Activated naive CD4-positive, alpha-beta T cell treated with anti-CD3 and anti-CD28 coated beads, Interleukin-2, amount 50 U/mL, for 72 hours (primary cell): ENCODE data around the gene BST2. TPM values are rescaled to one million over a fixed set of nuclear protein-coding genes. Genes with fewer than 3 reads are reported as not detected.

ENCODE experiments used
- ATAC-seq, 2 donors: fragments of 150-1000 bp; cut with Tn5 transposase; 2 replicates each; pipeline ENCODE4 v1.10.0; 2021; ENCODE audit warnings: mild to moderate bottlenecking in 2 of 2, moderate library complexity in 2 of 2
- DNase-seq, 2 donors: peaks; one replicate each; pipeline ENCODE4 v3.0.0; 2021 to 2022; ENCODE audit warnings: low spot score in 2 of 2
- H3K27ac Mint-ChIP-seq, 2 donors: one replicate each; pipeline ENCODE4 v1.8.0; 2022; ENCODE audit warnings: mild to moderate bottlenecking in 2 of 2, mixed read lengths in 2 of 2
- H3K36me3 Mint-ChIP-seq, 2 donors: one replicate each; pipeline ENCODE4 v1.8.0; 2022; ENCODE audit warnings: mixed read lengths in 2 of 2
- H3K9me3 Mint-ChIP-seq, 2 donors: one replicate each; pipeline ENCODE4 v1.8.0; 2022; ENCODE audit warnings: mixed read lengths in 2 of 2
- total RNA-seq, 2 donors: library from RNA; stranded (reverse); gene quantifications; one replicate each; pipeline ENCODE4 v1.2.3, GENCODE V29; 2022

BST2 gene
- 100 to 1,000 TPM in 1 of 2 donors, 10 to 100 TPM in 1; 77.4 to 126 TPM for total RNA-seq

- Mint-ChIP-seq H3K27ac (peak within 1 kb of the TSS; percentile 97), H3K36me3 (peaks cover 16 to 36% of the 10 kb centered on the region in 2 donors), H3K9me3 (no peaks in the 10 kb centered on the region)
Observed at GRCh38 chr19:17405250-17406045, at the start of gene BST2. Gene BST2 (minus strand): TSS chr19:17405630. CDS start chr19:17405575, 55 bp downstream.

DNA sequence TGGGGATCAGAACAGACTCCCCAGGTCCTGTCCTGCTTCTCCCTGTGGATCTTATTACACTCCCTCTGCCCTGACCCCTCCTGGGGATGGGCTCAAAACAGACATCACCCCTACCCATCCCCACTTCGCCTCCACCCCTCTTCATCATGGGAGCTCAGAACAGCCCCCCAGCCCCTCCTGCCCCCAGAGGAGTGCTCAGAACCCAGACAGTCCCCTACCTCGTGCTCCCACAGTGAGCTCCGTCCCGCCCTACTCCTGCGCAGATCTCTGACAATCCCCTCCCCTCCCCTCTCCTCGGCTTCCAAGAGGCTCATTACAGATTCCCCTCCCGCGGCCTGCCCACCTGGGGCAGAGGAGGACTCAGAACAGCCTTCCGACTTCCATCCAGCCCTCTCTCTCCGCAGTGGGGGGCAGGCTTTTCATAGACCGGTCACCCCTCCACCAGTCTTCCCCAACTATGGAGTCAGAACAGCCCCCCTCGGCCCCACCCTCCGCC, 49.2 kb upstream of the BST2 start:
- no peak for ATAC-seq
- no peaks in the 10 kb centered on the region for H3K36me3 Mint-ChIP-seq
- no peak overlapping the region for H3K27ac Mint-ChIP-seq
- H3K9me3 Mint-ChIP-seq = peaks cover 0 to 4% of the 10 kb centered on the region in 2 donors
- DNase-seq = no peak

More at GRCh38 chr19:17405250-17406045, at the start of gene BST2:
- ATAC-seq (peak; percentile 75 to 81), DNase-seq (peak; percentile 47 to 72)

DNA sequence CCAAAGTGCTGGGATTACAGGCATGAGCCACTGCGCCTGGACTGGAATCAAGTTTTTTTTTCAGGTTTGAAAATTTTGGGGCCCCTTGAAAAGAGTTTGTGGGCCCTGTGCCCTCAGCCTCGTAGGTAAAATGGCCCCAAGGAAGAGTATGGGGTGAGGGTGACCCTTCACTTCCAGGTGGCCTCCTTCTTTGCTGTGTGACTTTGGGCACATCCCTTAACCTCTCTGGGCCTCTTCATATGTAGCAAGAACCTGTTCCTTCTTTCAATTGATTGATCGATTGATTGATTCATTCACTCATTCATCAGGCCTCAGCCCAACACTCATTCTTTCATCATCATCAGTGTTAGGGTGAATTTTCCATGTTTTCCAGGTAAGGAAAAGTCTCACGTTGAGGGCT, 46.4 kb upstream of the BST2 start:
- no peak for ATAC-seq
- Mint-ChIP-seq H3K9me3 (peaks cover 0 to 4% of the 10 kb centered on the region in 2 donors), H3K36me3 (no peaks in the 10 kb centered on the region), H3K27ac (no peak overlapping the region)
- no peak for DNase-seq

GRCh38 chr19:17450264-17451075, 45.0 kb upstream of the BST2 start:
- H3K36me3 Mint-ChIP-seq = no peaks in the 10 kb centered on the region
- ATAC-seq = peak; percentile 80 to 97

DNA sequence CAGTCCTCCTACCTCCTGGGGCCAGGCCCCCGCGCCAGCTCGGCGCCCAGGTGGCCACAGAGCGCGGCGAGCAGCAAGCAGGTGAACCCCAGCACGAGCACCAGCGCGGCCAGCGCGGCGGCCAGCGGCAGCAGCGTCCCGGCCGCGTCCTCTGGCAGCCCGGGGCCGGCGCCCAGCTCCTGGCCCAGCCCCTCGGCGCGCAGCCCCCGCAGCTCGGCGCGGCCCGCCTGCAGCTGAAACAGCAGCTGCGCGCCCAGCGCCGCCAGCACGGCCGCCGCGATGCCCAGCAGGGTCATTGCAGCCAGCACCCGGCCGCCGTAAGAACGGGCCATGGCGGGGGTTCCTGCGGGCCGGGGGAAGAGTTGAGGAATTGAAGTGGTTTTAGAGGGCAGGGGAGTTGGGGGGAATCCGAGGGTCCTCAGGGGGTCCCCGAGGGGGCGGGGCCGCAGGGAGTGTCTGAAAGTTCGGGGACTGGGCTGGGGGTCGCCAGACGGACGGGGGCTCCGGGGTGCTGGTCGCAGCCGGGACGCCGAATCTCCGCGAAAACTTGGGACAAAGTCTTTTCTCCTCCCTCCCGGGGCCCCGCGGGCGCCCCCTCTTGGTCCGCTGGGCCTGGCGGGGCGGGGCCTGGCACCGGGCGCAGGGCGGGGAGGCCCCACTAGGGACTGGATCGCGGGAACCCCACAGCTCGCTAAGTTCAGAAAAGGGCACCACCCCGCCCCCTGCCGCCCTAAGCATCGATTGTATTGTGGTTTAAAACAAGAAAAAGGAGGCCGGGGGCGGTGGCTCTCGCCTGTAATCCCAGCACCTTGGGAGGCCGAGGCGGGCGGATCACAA, 42.9 kb upstream of the BST2 start, which contains the start of gene TMEM221:
TMEM221 (minus strand) TSS at position 538 of the 837 bp plus-strand sequence; CDS start at position 332, 206 bp downstream.
- Mint-ChIP-seq H3K9me3 (peaks cover 0 to 4% of the 10 kb centered on the region in 2 donors), H3K36me3 (no peaks in the 10 kb centered on the region), H3K27ac (no peak within 1 kb of the TSS)
- DNase-seq (peak in 1 of 2 donors; percentile 64), ATAC-seq (peak; percentile 36 to 74)

More at GRCh38 chr19:17450264-17451075, 45.0 kb upstream of the BST2 start:
- DNase-seq = peak in 1 of 2 donors; percentile 54
- H3K9me3 Mint-ChIP-seq = peaks cover 0 to 4% of the 10 kb centered on the region in 2 donors
- peak overlapping the region in 1 of 2 donors; percentile 83 for H3K27ac Mint-ChIP-seq

GRCh38 chr19:17447704-17448130, 42.3 kb upstream of the BST2 start:
- DNase-seq = no peak

GRCh38 chr19:17445526-17446165, 40.2 kb upstream of the BST2 start:
- no peak for DNase-seq
- ATAC-seq = no peak
- no peak overlapping the region for H3K27ac Mint-ChIP-seq

More at GRCh38 chr19:17447704-17448130, 42.3 kb upstream of the BST2 start:
- Mint-ChIP-seq H3K36me3 (no peaks in the 10 kb centered on the region), H3K9me3 (peaks cover 0 to 4% of the 10 kb centered on the region in 2 donors), H3K27ac (no peak overlapping the region)
- no peak for ATAC-seq

GRCh38 chr19:17441241-17442021, 36.0 kb upstream of the BST2 start:
- DNase-seq (no peak), ATAC-seq (peak; percentile 50 to 80)
- Mint-ChIP-seq H3K27ac (no peak overlapping the region), H3K36me3 (no peaks in the 10 kb centered on the region), H3K9me3 (no peaks in the 10 kb centered on the region)

More at GRCh38 chr19:17445526-17446165, 40.2 kb upstream of the BST2 start:
- peaks cover 0 to 4% of the 10 kb centered on the region in 2 donors for H3K9me3 Mint-ChIP-seq
- no peaks in the 10 kb centered on the region for H3K36me3 Mint-ChIP-seq

DNA sequence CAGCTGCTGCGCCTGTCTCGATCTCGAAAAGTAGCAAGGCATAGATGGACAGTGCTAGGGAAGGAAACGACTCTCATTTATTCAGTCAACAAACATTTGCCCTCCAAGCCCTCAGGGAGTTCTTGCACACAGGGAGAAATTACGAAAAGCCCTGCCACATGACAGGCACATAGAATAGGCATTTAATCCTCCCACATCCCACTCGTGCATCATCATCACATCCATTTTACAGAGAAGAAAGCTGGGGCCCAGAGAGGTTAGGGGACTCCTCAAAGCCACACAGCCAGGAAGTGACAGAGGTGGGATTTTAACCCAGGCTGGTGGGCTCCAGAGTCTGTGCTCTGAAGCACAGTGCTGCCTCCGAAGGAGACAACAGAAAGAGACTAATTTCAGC, 31.4 kb upstream of the BST2 start:
- Mint-ChIP-seq H3K9me3 (no peaks in the 10 kb centered on the region), H3K36me3 (no peaks in the 10 kb centered on the region), H3K27ac (peak overlapping the region in 1 of 2 donors; percentile 28)
- ATAC-seq (no peak), DNase-seq (no peak)

DNA sequence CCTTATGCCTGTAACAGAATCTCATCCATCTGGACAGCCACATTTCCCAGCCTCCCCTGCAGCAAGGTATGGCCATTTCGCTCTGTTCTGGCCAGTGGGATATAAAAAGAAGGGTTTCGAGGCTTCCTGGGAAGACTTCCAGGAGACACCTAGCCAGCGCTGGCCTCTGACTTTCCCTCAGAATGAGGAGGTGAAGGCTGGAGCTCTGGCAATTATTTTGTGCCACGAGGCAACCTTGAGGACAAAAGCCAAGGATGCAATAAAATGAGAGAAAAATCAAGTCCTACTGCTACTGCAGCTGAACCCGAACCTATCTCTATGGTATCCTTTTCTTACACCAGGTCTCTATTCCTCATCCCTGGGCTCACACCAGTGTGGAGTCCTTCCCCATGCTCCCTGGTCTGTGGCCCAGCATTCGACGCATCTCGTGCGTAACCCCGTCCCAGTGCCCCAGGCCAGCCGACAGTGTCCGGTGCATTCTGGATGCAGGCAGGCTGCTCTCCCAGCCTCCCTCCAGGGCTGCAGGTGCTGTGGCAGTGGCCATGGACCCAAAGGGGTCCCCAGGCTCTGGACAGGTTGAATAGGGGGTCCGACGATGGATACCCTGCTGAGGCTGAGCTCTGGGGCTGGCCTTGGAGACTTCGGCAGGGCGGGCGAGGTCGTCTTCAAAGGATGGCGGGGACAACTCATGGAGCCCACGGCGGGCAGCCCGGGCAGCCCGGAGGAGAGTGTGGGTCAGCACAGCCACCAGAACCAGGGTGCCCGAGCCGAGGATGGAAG, 30.9 kb upstream of the BST2 start:
- Mint-ChIP-seq H3K36me3 (no peaks in the 10 kb centered on the region), H3K27ac (peak overlapping the region in 1 of 2 donors; percentile 28), H3K9me3 (no peaks in the 10 kb centered on the region)
- DNase-seq = no peak
- ATAC-seq = no peak

- no peak for DNase-seq
- no peak for ATAC-seq
- H3K9me3 Mint-ChIP-seq = no peaks in the 10 kb centered on the region
- no peak overlapping the region for H3K27ac Mint-ChIP-seq
- H3K36me3 Mint-ChIP-seq = no peaks in the 10 kb centered on the region
Observed at GRCh38 chr19:17435218-17435617, 29.8 kb upstream of the BST2 start.

DNA sequence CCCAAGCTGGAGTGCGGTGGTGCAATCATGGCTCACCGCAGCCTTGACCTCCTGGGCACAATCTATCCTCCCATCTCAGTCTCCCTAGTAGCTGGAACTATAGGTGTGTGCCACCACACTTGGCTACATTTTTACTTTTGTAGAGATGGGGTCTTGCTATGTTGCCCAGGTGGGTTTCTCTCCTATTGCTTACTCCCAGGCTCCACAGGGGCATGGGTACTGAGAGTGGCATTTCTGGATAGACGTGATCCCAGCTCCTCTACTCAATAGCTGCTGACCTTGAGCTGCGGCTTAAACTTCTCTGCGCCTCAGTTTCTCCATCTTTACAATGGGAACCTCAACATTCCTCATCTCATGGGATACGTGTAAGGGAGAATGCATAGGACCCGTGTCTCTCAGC, 26.0 kb upstream of the BST2 start:
- H3K9me3 Mint-ChIP-seq = no peaks in the 10 kb centered on the region
- H3K36me3 Mint-ChIP-seq = no peaks in the 10 kb centered on the region
- peak overlapping the region in 1 of 2 donors; percentile 44 for H3K27ac Mint-ChIP-seq
- DNase-seq (no peak), ATAC-seq (no peak)

DNA sequence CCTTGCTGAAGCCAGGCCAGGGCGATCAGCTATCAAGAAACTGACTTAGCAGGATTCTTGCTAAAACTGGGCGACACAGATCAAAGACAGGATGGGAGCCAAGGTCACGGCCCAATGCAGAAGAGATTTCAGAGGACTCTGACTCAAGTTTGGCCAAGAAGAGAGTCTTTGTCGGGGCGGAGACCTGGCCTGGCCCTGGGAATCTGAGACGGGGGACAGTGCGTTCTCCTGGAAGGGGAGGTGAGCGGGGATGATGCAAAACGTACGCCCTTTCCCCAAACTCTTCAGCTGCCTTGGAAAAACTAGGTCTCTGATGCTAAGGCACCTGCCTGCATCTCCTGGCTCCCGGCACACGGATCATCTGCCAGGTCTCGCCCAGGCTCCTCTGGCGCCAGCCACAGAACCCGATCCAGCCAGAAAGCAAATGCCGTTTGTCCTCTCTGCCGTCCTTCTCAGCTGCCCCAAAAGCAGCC, 24.2 kb upstream of the BST2 start:
- Mint-ChIP-seq H3K36me3 (no peaks in the 10 kb centered on the region), H3K9me3 (no peaks in the 10 kb centered on the region), H3K27ac (peak overlapping the region in 1 of 2 donors; percentile 1)
- ATAC-seq = no peak
- no peak for DNase-seq

DNA sequence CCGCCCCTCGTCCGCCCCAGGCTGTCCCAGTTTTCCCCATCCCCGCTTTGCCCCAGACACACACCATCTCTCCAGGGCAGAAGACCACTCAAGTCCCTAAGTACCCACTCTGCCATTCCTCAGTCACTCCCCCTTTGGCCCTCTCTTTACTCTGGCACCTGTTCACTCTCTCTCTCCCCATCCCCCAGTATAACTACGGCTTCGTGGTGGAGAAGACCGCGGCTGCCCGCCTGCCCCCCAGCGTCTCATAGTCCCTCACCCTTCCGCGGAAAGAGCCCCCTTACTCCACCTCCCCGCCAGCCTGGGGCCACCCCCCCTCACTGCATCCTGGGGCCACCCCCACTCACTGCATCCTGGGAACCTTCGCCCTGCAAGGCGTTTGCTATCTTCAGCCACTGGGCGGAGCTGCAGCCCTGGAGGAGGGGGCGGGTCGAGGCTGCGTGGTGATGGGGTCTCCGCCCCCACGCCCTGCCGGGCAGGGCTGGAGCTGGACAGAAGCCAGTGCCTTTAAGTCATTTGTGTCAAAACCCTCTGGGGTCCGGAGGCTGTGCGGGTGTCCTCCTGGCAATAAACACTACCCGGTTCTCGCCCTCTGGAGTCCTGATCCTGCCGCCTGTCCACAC, 19.4 kb upstream of the BST2 start:
- peak overlapping the region; percentile 27 to 74 for H3K27ac Mint-ChIP-seq
- peaks cover 0 to 6% of the 10 kb centered on the region in 2 donors for H3K36me3 Mint-ChIP-seq
- ATAC-seq (peak; percentile 33 to 65), DNase-seq (peak in 1 of 2 donors; percentile 58)
- no peaks in the 10 kb centered on the region for H3K9me3 Mint-ChIP-seq
